AG09319 (cell line): ENCODE measurements around the gene NBPF1.
"Not testable (repeated sequence)": the region's sequence is repeated elsewhere in the genome, so short reads cannot be mapped to it uniquely, and the experiment has no call there.

ENCODE experiments used
- DNase-seq: peaks from one replicate; pipeline ENCODE4 v3.0.0-alpha.2; 2010; ENCODE audit warnings: low read depth; ENCODE audit errors: extremely low read depth

NBPF1 gene

GRCh38 chr1:16550212-16550918 lies 63.0 kb downstream of the NBPF1 start:
- not testable (repeated sequence) for DNase-seq

- DNase-seq: not testable (repeated sequence)
Measured at GRCh38 chr1:16549545-16549944, 63.8 kb downstream of the NBPF1 start.

- not testable (repeated sequence) for DNase-seq
Measured at GRCh38 chr1:16547502-16548241, 65.7 kb downstream of the NBPF1 start.

GRCh38 chr1:16545682-16546095 lies 67.7 kb downstream of the NBPF1 start:
- not testable (repeated sequence) for DNase-seq

- DNase-seq: not testable (repeated sequence)
Measured at GRCh38 chr1:16540421-16540893, 72.9 kb downstream of the NBPF1 start.

GRCh38 chr1:16537528-16537927 lies 75.8 kb downstream of the NBPF1 start:
- not testable (repeated sequence) for DNase-seq

GRCh38 chr1:16536796-16537195 lies 76.6 kb downstream of the NBPF1 start:
- DNase-seq: not testable (repeated sequence)

- DNase-seq: not testable (repeated sequence)
Measured at GRCh38 chr1:16535898-16536297, 77.5 kb downstream of the NBPF1 start.

GRCh38 chr1:16535487-16535886 lies 77.9 kb downstream of the NBPF1 start:
- DNase-seq: not testable (repeated sequence)

- DNase-seq: peak; percentile 37
Measured at GRCh38 chr1:16534829-16535456, 78.4 kb downstream of the NBPF1 start.

GRCh38 chr1:16534239-16534828 lies 79.0 kb downstream of the NBPF1 start:
- DNase-seq: not testable (repeated sequence)

GRCh38 chr1:16532235-16532991 lies 81.0 kb downstream of the NBPF1 start:
- not testable (repeated sequence) for DNase-seq

GRCh38 chr1:16528338-16528737 lies 85.0 kb downstream of the NBPF1 start:
- DNase-seq: not testable (repeated sequence)

- DNase-seq: not testable (repeated sequence)
Measured at GRCh38 chr1:16525769-16526168, 87.6 kb downstream of the NBPF1 start.

GRCh38 chr1:16521679-16522078 lies 91.7 kb downstream of the NBPF1 start:
- not testable (repeated sequence) for DNase-seq
